Endothelial cell of hepatic sinusoid (primary cell): ENCODE results near the gene CBX2.
"Not testable (repeated sequence)": the region's sequence is repeated elsewhere in the genome, so short reads cannot be mapped to it uniquely, and the experiment has no call there.

Source experiments
- in situ Hi-C: cut with HindIII; loops from 2 replicates; pipeline ENCODE4 v1.10.0; 2017; ENCODE audit warnings: low sequenced_read_pairs

Gene CBX2

GRCh38 chr17:79769570-79770506, 8.1 kb upstream of the CBX2 start:
- in situ Hi-C loops: no loop called here

- in situ Hi-C loops: no loop called here
Measured at GRCh38 chr17:79771276-79771675, 6.7 kb upstream of the CBX2 start.

- in situ Hi-C loops: not testable (repeated sequence)
Measured at GRCh38 chr17:79772726-79773125, 5.2 kb upstream of the CBX2 start.

- in situ Hi-C loops: no loop called here
Measured at GRCh38 chr17:79774561-79774975, 3.4 kb upstream of the CBX2 start.

- in situ Hi-C loops: no loop called here
Measured at GRCh38 chr17:79775632-79776031, 2.3 kb upstream of the CBX2 start.

- in situ Hi-C loops: no loop called here
Measured at GRCh38 chr17:79776376-79777119, 1.4 kb upstream of the CBX2 start.

- in situ Hi-C loops: no loop called here
Measured at GRCh38 chr17:79777120-79777893, 641 bp upstream of the CBX2 start.

- in situ Hi-C loops: no loop called here
Measured at GRCh38 chr17:79778504-79779083, 646 bp downstream of the CBX2 start.

GRCh38 chr17:79779084-79779529, 1.2 kb downstream of the CBX2 start:
- in situ Hi-C loops: no loop called here

- in situ Hi-C loops: no loop called here
Measured at GRCh38 chr17:79779661-79780365, 1.9 kb downstream of the CBX2 start.

GRCh38 chr17:79781012-79781650, 3.2 kb downstream of the CBX2 start:
- in situ Hi-C loops: no loop called here

GRCh38 chr17:79781736-79782575, 4.0 kb downstream of the CBX2 start:
- in situ Hi-C loops: no loop called here

GRCh38 chr17:79783891-79784290, 5.9 kb downstream of the CBX2 start:
- in situ Hi-C loops: no loop called here

- in situ Hi-C loops: no loop called here
Measured at GRCh38 chr17:79784353-79785016, 6.5 kb downstream of the CBX2 start.

GRCh38 chr17:79785017-79785899, 7.3 kb downstream of the CBX2 start:
- in situ Hi-C loops: no loop called here

- in situ Hi-C loops: no loop called here
Measured at GRCh38 chr17:79785900-79786810, 8.2 kb downstream of the CBX2 start.
